WTC11 (cell line): ENCODE measurements around the gene ZDHHC11. TPM values are rescaled to one million over a fixed set of nuclear protein-coding genes. Genes with fewer than 3 reads are reported as not detected.

Source experiments
- ATAC-seq: fragments of 200-7000 bp; cut with Tn5 transposase; 2 replicates; pipeline ENCODE4 v1.10.0; 2021; ENCODE audit warnings: mild to moderate bottlenecking, moderate library complexity
- CTCF ChIA-PET: fragments of 300-600 bp; sonication (Branson Sonifier 250); formaldehyde crosslinking; loops from one replicate; lab custom pipeline; 2021; ENCODE audit warnings: antibody characterized with exemption; lab: Charles Lee
- POLR2A ChIA-PET: fragments of 350-600 bp; sonication (Branson Sonifier 250); formaldehyde crosslinking; loops from one replicate; lab custom pipeline; 2021; ENCODE audit warnings: antibody characterized with exemption; lab: Charles Lee
- DNase-seq: peaks from one replicate; pipeline ENCODE4 v3.0.0; 2021; ENCODE audit warnings: low spot score
- H3K27ac Mint-ChIP-seq: 2 replicates; pipeline ENCODE4 v1.8.0; 2021; ENCODE audit warnings: mixed read lengths
- H3K27me3 Mint-ChIP-seq: 2 replicates; pipeline ENCODE4 v1.8.0; 2021; ENCODE audit warnings: low read depth, mild to moderate bottlenecking, moderate library complexity, mixed read lengths
- H3K36me3 Mint-ChIP-seq: 2 replicates; pipeline ENCODE4 v1.8.0; 2021; ENCODE audit warnings: mixed read lengths
- H3K4me1 Mint-ChIP-seq: 2 replicates; pipeline ENCODE4 v1.8.0; 2022; ENCODE audit warnings: mixed read lengths
- H3K4me3 Mint-ChIP-seq: 2 replicates; pipeline ENCODE4 v1.8.0; 2021; ENCODE audit warnings: mild to moderate bottlenecking, moderate library complexity, mixed read lengths
- H3K9me3 Mint-ChIP-seq: 2 replicates; pipeline ENCODE4 v1.8.0; 2021; ENCODE audit warnings: mixed read lengths
- GRHL2 ChIP-seq: fragments of 250-450 bp; sonication (Bioruptor Pico); IDR thresholded peaks from 2 replicates; pipeline ENCODE4 v1.8.0; 2022; ENCODE audit warnings: mild to moderate bottlenecking, moderate library complexity; ENCODE audit not compliant: insufficient replicate concordance, severe bottlenecking
- GTF2I ChIP-seq: fragments of 250-450 bp; sonication (Bioruptor Pico); conservative IDR thresholded peaks from 2 replicates; pipeline ENCODE4 v1.4.0; 2021; ENCODE audit warnings: mild to moderate bottlenecking
- IRF2 ChIP-seq: sonication (generic); formaldehyde crosslinking; IDR thresholded peaks from 2 replicates; pipeline ENCODE4 v1.8.0; 2022; ENCODE audit warnings: low read depth, missing genetic modification reagents, borderline replicate concordance
- JUN ChIP-seq: sonication (generic); formaldehyde crosslinking; IDR thresholded peaks from 2 replicates; pipeline ENCODE4 v1.8.0; 2023; ENCODE audit warnings: mild to moderate bottlenecking, missing genetic modification reagents
- KAT7 ChIP-seq: sonication (generic); formaldehyde crosslinking; IDR thresholded peaks from 2 replicates; pipeline ENCODE4 v1.8.1; 2023; ENCODE audit warnings: missing genetic modification reagents, mild to moderate bottlenecking, borderline replicate concordance
- NFE2L1 ChIP-seq: sonication (generic); formaldehyde crosslinking; IDR thresholded peaks from 2 replicates; pipeline ENCODE4 v1.8.1; 2023; ENCODE audit warnings: missing genetic modification reagents
- total RNA-seq: library from RNA; stranded (reverse); gene quantifications from 3 replicates; pipeline ENCODE4 v1.2.3, GENCODE V29; 2021
- TF ChIP-seq, protein P1 (sequence below): sonication (generic); formaldehyde crosslinking; IDR thresholded peaks from 2 replicates; pipeline ENCODE4 v1.8.0; 2022; ENCODE audit warnings: missing genetic modification reagents
- TF ChIP-seq, protein P2 (sequence below): fragments of 250-450 bp; sonication (Bioruptor Pico); IDR thresholded peaks from 2 replicates; pipeline ENCODE4 v1.8.0; 2021; ENCODE audit warnings: mild to moderate bottlenecking
- TF ChIP-seq, protein P3 (sequence below): sonication (generic); formaldehyde crosslinking; IDR thresholded peaks from 2 replicates; pipeline ENCODE4 v1.8.0; 2023; ENCODE audit warnings: missing genetic modification reagents, mild to moderate bottlenecking, borderline replicate concordance
- TF ChIP-seq, protein P4 (sequence below): sonication (generic); formaldehyde crosslinking; IDR thresholded peaks from 2 replicates; pipeline ENCODE4 v1.8.1; 2023; ENCODE audit warnings: mild to moderate bottlenecking, missing genetic modification reagents, moderate library complexity
- TF ChIP-seq, protein P5 (sequence below): sonication (generic); formaldehyde crosslinking; IDR thresholded peaks from 2 replicates; pipeline ENCODE4 v1.8.0; 2023; ENCODE audit warnings: missing genetic modification reagents
- TF ChIP-seq, protein P6 (sequence below): fragments of 250-450 bp; sonication (Bioruptor Pico); IDR thresholded peaks from 2 replicates; pipeline ENCODE4 v2.1.2; 2022; ENCODE audit warnings: mild to moderate bottlenecking, moderate library complexity
- TF ChIP-seq, protein P7 (sequence below): sonication (generic); formaldehyde crosslinking; IDR thresholded peaks from 2 replicates; pipeline ENCODE4 v1.8.0; 2022; ENCODE audit warnings: mild to moderate bottlenecking, missing genetic modification reagents

ZDHHC11 gene
- total RNA-seq, 1 experiment from 2014 or later = 21.4 TPM

DNA sequence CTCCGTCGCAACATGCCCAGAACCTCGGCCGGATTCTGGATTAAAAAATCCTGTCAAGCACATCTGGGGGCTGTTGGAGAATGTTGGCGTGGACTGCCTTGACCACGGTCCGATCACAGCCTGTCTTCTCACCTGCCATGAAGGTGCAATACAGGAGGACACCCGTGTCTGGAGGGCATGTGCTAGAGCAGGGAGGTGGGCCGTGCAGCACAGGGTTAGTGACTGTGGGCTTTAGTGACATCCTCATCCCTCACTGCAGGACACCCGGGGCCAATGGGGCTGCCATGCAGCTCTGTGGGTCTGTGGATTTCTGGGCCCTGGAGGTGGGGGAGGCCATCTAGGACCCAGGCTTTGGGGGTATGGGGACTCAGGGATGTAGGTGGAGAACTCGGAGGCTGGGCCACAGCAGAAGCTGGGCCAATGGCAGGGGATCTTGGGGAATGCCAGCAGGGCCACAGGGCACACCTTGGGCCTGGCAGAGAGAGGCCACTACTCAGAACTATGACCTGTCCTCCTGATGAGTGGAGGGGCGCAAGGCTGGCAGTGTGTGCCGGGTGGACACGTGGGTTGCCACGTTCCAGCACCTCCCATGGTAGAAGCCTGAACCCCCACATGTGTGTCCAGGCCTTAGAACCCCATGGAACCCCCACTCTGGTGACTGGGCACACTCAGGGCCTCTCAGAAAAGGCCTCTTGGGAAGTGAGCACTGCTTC, 89.6 kb downstream of the ZDHHC11 start:
- ChIA-PET CTCF (no interaction called here), POLR2A (no interaction called here)
- TF ChIP-seq, protein P1, sequence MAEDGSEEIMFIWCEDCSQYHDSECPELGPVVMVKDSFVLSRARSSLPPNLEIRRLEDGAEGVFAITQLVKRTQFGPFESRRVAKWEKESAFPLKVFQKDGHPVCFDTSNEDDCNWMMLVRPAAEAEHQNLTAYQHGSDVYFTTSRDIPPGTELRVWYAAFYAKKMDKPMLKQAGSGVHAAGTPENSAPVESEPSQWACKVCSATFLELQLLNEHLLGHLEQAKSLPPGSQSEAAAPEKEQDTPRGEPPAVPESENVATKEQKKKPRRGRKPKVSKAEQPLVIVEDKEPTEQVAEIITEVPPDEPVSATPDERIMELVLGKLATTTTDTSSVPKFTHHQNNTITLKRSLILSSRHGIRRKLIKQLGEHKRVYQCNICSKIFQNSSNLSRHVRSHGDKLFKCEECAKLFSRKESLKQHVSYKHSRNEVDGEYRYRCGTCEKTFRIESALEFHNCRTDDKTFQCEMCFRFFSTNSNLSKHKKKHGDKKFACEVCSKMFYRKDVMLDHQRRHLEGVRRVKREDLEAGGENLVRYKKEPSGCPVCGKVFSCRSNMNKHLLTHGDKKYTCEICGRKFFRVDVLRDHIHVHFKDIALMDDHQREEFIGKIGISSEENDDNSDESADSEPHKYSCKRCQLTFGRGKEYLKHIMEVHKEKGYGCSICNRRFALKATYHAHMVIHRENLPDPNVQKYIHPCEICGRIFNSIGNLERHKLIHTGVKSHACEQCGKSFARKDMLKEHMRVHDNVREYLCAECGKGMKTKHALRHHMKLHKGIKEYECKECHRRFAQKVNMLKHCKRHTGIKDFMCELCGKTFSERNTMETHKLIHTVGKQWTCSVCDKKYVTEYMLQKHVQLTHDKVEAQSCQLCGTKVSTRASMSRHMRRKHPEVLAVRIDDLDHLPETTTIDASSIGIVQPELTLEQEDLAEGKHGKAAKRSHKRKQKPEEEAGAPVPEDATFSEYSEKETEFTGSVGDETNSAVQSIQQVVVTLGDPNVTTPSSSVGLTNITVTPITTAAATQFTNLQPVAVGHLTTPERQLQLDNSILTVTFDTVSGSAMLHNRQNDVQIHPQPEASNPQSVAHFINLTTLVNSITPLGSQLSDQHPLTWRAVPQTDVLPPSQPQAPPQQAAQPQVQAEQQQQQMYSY (CRISPR knock-in tag) = no peak
- TF ChIP-seq, protein P2, sequence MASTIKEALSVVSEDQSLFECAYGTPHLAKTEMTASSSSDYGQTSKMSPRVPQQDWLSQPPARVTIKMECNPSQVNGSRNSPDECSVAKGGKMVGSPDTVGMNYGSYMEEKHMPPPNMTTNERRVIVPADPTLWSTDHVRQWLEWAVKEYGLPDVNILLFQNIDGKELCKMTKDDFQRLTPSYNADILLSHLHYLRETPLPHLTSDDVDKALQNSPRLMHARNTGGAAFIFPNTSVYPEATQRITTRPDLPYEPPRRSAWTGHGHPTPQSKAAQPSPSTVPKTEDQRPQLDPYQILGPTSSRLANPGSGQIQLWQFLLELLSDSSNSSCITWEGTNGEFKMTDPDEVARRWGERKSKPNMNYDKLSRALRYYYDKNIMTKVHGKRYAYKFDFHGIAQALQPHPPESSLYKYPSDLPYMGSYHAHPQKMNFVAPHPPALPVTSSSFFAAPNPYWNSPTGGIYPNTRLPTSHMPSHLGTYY (CRISPR knock-in tag) = no peak
- TF ChIP-seq KAT7 (CRISPR knock-in tag) (no peak), IRF2 (CRISPR knock-in tag) (no peak), JUN (CRISPR knock-in tag) (no peak), NFE2L1 (CRISPR knock-in tag) (no peak), GRHL2 (CRISPR knock-in tag) (no peak), GTF2I (no peak)
- TF ChIP-seq, protein P3, sequence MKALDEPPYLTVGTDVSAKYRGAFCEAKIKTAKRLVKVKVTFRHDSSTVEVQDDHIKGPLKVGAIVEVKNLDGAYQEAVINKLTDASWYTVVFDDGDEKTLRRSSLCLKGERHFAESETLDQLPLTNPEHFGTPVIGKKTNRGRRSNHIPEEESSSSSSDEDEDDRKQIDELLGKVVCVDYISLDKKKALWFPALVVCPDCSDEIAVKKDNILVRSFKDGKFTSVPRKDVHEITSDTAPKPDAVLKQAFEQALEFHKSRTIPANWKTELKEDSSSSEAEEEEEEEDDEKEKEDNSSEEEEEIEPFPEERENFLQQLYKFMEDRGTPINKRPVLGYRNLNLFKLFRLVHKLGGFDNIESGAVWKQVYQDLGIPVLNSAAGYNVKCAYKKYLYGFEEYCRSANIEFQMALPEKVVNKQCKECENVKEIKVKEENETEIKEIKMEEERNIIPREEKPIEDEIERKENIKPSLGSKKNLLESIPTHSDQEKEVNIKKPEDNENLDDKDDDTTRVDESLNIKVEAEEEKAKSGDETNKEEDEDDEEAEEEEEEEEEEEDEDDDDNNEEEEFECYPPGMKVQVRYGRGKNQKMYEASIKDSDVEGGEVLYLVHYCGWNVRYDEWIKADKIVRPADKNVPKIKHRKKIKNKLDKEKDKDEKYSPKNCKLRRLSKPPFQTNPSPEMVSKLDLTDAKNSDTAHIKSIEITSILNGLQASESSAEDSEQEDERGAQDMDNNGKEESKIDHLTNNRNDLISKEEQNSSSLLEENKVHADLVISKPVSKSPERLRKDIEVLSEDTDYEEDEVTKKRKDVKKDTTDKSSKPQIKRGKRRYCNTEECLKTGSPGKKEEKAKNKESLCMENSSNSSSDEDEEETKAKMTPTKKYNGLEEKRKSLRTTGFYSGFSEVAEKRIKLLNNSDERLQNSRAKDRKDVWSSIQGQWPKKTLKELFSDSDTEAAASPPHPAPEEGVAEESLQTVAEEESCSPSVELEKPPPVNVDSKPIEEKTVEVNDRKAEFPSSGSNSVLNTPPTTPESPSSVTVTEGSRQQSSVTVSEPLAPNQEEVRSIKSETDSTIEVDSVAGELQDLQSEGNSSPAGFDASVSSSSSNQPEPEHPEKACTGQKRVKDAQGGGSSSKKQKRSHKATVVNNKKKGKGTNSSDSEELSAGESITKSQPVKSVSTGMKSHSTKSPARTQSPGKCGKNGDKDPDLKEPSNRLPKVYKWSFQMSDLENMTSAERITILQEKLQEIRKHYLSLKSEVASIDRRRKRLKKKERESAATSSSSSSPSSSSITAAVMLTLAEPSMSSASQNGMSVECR (CRISPR knock-in tag) = no peak
- TF ChIP-seq, protein P4, sequence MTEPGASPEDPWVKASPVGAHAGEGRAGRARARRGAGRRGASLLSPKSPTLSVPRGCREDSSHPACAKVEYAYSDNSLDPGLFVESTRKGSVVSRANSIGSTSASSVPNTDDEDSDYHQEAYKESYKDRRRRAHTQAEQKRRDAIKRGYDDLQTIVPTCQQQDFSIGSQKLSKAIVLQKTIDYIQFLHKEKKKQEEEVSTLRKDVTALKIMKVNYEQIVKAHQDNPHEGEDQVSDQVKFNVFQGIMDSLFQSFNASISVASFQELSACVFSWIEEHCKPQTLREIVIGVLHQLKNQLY = no peak
- TF ChIP-seq, protein P5, sequence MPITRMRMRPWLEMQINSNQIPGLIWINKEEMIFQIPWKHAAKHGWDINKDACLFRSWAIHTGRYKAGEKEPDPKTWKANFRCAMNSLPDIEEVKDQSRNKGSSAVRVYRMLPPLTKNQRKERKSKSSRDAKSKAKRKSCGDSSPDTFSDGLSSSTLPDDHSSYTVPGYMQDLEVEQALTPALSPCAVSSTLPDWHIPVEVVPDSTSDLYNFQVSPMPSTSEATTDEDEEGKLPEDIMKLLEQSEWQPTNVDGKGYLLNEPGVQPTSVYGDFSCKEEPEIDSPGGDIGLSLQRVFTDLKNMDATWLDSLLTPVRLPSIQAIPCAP = no peak
- TF ChIP-seq, protein P6, sequence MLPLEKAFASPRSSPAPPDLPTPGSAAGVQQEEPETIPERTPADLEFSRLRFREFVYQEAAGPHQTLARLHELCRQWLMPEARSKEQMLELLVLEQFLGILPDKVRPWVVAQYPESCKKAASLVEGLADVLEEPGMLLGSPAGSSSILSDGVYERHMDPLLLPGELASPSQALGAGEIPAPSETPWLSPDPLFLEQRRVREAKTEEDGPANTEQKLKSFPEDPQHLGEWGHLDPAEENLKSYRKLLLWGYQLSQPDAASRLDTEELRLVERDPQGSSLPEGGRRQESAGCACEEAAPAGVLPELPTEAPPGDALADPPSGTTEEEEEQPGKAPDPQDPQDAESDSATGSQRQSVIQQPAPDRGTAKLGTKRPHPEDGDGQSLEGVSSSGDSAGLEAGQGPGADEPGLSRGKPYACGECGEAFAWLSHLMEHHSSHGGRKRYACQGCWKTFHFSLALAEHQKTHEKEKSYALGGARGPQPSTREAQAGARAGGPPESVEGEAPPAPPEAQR (CRISPR knock-in tag) = no peak
- TF ChIP-seq, protein P7, sequence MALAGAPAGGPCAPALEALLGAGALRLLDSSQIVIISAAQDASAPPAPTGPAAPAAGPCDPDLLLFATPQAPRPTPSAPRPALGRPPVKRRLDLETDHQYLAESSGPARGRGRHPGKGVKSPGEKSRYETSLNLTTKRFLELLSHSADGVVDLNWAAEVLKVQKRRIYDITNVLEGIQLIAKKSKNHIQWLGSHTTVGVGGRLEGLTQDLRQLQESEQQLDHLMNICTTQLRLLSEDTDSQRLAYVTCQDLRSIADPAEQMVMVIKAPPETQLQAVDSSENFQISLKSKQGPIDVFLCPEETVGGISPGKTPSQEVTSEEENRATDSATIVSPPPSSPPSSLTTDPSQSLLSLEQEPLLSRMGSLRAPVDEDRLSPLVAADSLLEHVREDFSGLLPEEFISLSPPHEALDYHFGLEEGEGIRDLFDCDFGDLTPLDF = no peak
- H3K9me3 Mint-ChIP-seq = peaks cover 22% of the 10 kb centered on the region
- H3K27ac Mint-ChIP-seq = peak overlapping the region; percentile 9; the same call in 1 of the 2 replicates
- H3K36me3 Mint-ChIP-seq = peaks cover 18% of the 10 kb centered on the region
- no peaks in the 10 kb centered on the region for H3K4me1 Mint-ChIP-seq
- DNase-seq (no peak), ATAC-seq (no peak)
- H3K4me3 Mint-ChIP-seq = no peak overlapping the region
- 0 out of 2 replicates have a peak, but pooled peaks cover 2% of the 10 kb centered on the region for H3K27me3 Mint-ChIP-seq
